ENCODE data around the gene PGS1. TPM values are rescaled to one million over a fixed set of nuclear protein-coding genes. Genes with fewer than 3 reads are reported as not detected.

PGS1 gene
- total and polyA plus RNA-seq, 2 of the 8 experiments (the other 6 are each of a cell fraction or from before 2014, with no cell fraction given): 46.7 to 60.0 TPM

DNA sequence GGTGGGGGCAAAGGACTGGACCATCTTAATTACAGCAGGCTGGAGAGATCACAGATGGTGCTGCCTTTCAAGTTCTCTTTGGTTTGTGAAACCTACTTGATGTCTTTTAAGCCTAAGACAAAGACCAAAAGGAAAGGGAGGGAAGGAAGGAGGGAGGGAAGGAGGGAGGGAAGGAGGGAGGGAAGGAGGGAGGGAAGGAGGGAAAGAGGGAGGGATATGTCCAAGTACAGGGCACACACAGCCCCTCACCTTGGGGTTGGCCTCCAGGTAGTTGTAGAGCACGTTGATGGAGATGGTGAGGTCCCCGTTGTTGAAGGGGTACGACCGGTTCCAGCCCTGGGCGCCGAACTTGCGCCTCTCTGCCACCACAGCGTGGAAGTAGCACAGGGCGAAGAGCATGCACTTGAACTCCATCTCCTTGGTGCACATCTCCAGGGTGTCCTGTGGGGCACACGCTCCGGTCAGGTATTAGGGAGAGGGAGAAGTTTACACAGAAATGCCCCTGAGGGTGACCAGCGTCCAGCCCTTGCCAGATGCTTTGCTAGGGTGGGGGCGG is 55.4 kb downstream of the PGS1 start:
- POLR2A ChIA-PET (ENCODE audit: partially characterized antibody): interaction anchor here (1.1 to 1.3 kb wide), 3 partner anchors 8 to 16 kb away, joined by 3 to 4 read pairs (median 4); no protein-coding TSS in a partner anchor
- no peaks in the 10 kb centered on the region for H4K20me1 ChIP-seq (replicated peaks in 1 of 2; ENCODE audit: control insufficient read depth in 1 of 2, insufficient read depth in 2 of 2, low read length in 2 of 2)
- H4K8ac ChIP-seq (ENCODE audit: extremely low read depth, insufficient read depth, low read length): no peak overlapping the region; the same call in 1 of the 2 replicates
- H2BK120ac ChIP-seq (replicated peaks; ENCODE audit: low read depth, low read length): no peak overlapping the region
- H3K4me1 ChIP-seq (replicated peaks in 1 of 4; ENCODE audit: control insufficient read depth in 3 of 4, insufficient read depth in 4 of 4, low read length in 3 of 4): peaks cover 0 to 33% (median 20%) of the 10 kb centered on the region in 4 experiments; a peak in 6 of 7 replicates
- H2AFZ ChIP-seq (ENCODE audit: low read length): no peak overlapping the region
- no peak overlapping the region for H3K4me3 ChIP-seq (ENCODE audit: extremely low read depth in 1 of 4, insufficient read depth in 2 of 4, low read depth in 3 of 4, low read length in 4 of 4)
- TF ChIP-seq TAF1 (IDR thresholded peaks at IDR 0.05; ENCODE audit: low read depth, low read length) (no peak), RBBP5 (IDR thresholded peaks at IDR 0.05; ENCODE audit: borderline replicate concordance, low read depth, low read length) (no peak)
- H3K4ac ChIP-seq (replicated peaks; ENCODE audit: insufficient read length, low read depth, low read length): no peak overlapping the region
- 83% methylated on average over 9 of the region's 13 CpGs; no CpG with 5 or more reads in 1 of the 2 experiments for WGBS, 2 experiments (ENCODE audit: extremely low coverage in 1 of 2, insufficient coverage in 1 of 2, insufficient read length in 1 of 2, insufficient replicate concordance in 2 of 2, low coverage in 1 of 2, low lambda C conversion rate in 2 of 2, missing lambda C conversion rate in 1 of 2)
- H3K56ac ChIP-seq (replicated peaks; ENCODE audit: insufficient read length, low read depth, low read length): no peak overlapping the region
- peak overlapping the region; percentile 22; the same call in 1 of the 2 replicates for H2BK12ac ChIP-seq (ENCODE audit: low read depth, low read length)
- H3K36me3 ChIP-seq (ENCODE audit: control insufficient read depth in 2 of 4, insufficient read depth in 4 of 4, low read length in 3 of 4): peaks cover 0 to 5% (median under 1%) of the 10 kb centered on the region in 4 experiments; a peak in 2 of 8 replicates
- H3K27me3 ChIP-seq (replicated peaks in 1 of 4; ENCODE audit: control insufficient read depth in 3 of 4, extremely low read depth in 1 of 4, insufficient read depth in 3 of 4, low read length in 3 of 4): no peaks in the 10 kb centered on the region
- no peaks in the 10 kb centered on the region for H3K9me3 ChIP-seq (ENCODE audit: insufficient read depth in 2 of 2, low read depth in 1 of 2, low read length in 1 of 2)
- no peak for DNase-seq (ENCODE audit: low read depth in 1 of 2, low spot score in 2 of 2)
- 0 out of 4 replicates have a peak overlapping the region, but pooled peaks of 1 of the 2 experiments have one; percentile 11 for H3K4me2 ChIP-seq (ENCODE audit: insufficient read depth in 1 of 2, low read depth in 2 of 2, low read length in 2 of 2)
- no peak overlapping the region for H2BK5ac ChIP-seq (ENCODE audit: low read depth, low read length)
- no peak overlapping the region for H3K18ac ChIP-seq (ENCODE audit: extremely low read depth, low read length)
- CTCF ChIA-PET (ENCODE audit: partially characterized antibody): interaction anchor here (0.7 to 4.1 kb wide), 4 partner anchors 12 to 152 kb away, joined by 3 to 16 read pairs (median 4); no protein-coding TSS in a partner anchor
- H4K5ac ChIP-seq (ENCODE audit: insufficient read length, low read depth, low read length): no peak overlapping the region
- H2BK20ac ChIP-seq (ENCODE audit: low read length): no peak overlapping the region
- no peaks in the 10 kb centered on the region for H3K23me2 ChIP-seq (ENCODE audit: low read depth, low read length)
- H2AK5ac ChIP-seq (ENCODE audit: low read depth, low read length): no peak overlapping the region
- no peak overlapping the region for H2BK15ac ChIP-seq (ENCODE audit: low read length)
- H3K14ac ChIP-seq (ENCODE audit: insufficient read length): no peak overlapping the region
- FAIRE-seq: no peak
- no peak overlapping the region for H3K27ac ChIP-seq (ENCODE audit: low read depth, low read length)
- no peak overlapping the region for H3K23ac ChIP-seq (ENCODE audit: insufficient read length)
- no peaks in the 10 kb centered on the region for H3K79me2 ChIP-seq (ENCODE audit: control insufficient read depth in 1 of 2, insufficient read depth in 2 of 2, low read length in 2 of 2)
- H3K9ac ChIP-seq (replicated peaks in 1 of 4; ENCODE audit: extremely low read depth in 1 of 4, low read depth in 3 of 4, low read length in 3 of 4): no peak overlapping the region
- no peak overlapping the region for H4K91ac ChIP-seq (replicated peaks; ENCODE audit: insufficient read length, low read length)
- H3K79me1 ChIP-seq (ENCODE audit: low read depth, low read length): no peaks in the 10 kb centered on the region
